IMR-90 (cell line): ENCODE data around the gene MPZL3. TPM values are rescaled to one million over a fixed set of nuclear protein-coding genes. Genes with fewer than 3 reads are reported as not detected.

Source experiments
- ATAC-seq: fragments of 200-7000 bp; cut with Tn5 transposase; 2 replicates; pipeline ENCODE4 v1.9.1; 2020; ENCODE audit warnings: low read depth, mild to moderate bottlenecking, moderate library complexity
- BruUV-seq: library from RNA; stranded (reverse); fragments of 400-500 nt; replicated peaks from 2 replicates; lab custom pipeline; 2021; lab: Mats Ljungman, UMichigan
- CTCF ChIA-PET: fragments of 300-600 bp; formaldehyde crosslinking; extraction: SDS; loops from one replicate; lab custom pipeline; 2021; ENCODE audit warnings: antibody characterized with exemption; lab: Yijun Ruan, JAX
- POLR2A ChIA-PET: fragments of 300-600 bp; sonication (Branson Sonifier 250); formaldehyde crosslinking; loops from one replicate; lab custom pipeline; 2022; ENCODE audit warnings: antibody characterized with exemption; ENCODE audit not compliant: unreplicated experiment; lab: Charles Lee
- DNase-seq: peaks from one replicate; pipeline ENCODE4 v3.0.0; 2013
- H2AFZ ChIP-seq: replicated peaks from 2 replicates; pipeline ENCODE3; 2013; ENCODE audit warnings: low read length, mild to moderate bottlenecking; ENCODE audit not compliant: poor library complexity
- H2AK5ac ChIP-seq: 2 replicates; pipeline ENCODE4 v1.6.1; 2013; ENCODE audit warnings: low read depth, low read length, inconsistent platforms
- H2AK9ac ChIP-seq: replicated peaks from 2 replicates; pipeline ENCODE3; 2013; ENCODE audit warnings: mild to moderate bottlenecking, low read depth, low read length, moderate library complexity; ENCODE audit not compliant: poor library complexity
- H2BK120ac ChIP-seq: 2 replicates; pipeline ENCODE4 v1.6.1; 2013; ENCODE audit warnings: low read depth, low read length, inconsistent platforms
- H2BK15ac ChIP-seq: 3 replicates; pipeline ENCODE4 v1.6.1; 2013; ENCODE audit warnings: low read depth, low read length, inconsistent platforms
- H2BK20ac ChIP-seq: 2 replicates; pipeline ENCODE4 v1.6.1; 2013; ENCODE audit warnings: low read depth, mild to moderate bottlenecking, inconsistent platforms, low read length, moderate library complexity
- H2BK5ac ChIP-seq: 2 replicates; pipeline ENCODE4 v1.6.1; 2013; ENCODE audit warnings: mild to moderate bottlenecking, low read depth, low read length, inconsistent platforms; ENCODE audit not compliant: poor library complexity, severe bottlenecking
- H3K14ac ChIP-seq: replicated peaks from 2 replicates; pipeline ENCODE4 v1.6.1; 2013; ENCODE audit warnings: low read depth, low read length, inconsistent platforms
- H3K18ac ChIP-seq: 2 replicates; pipeline ENCODE4 v1.6.1; 2013; ENCODE audit warnings: low read depth, low read length, control low read depth
- H3K23ac ChIP-seq: 2 replicates; pipeline ENCODE4 v1.6.1; 2013; ENCODE audit warnings: low read depth, low read length, inconsistent platforms
- H3K27ac ChIP-seq: 2 replicates; pipeline ENCODE4 v1.5.1; 2013; ENCODE audit warnings: mild to moderate bottlenecking, control low read depth, low read length; ENCODE audit not compliant: insufficient read depth
- H3K27me3 ChIP-seq: 2 replicates; pipeline ENCODE4 v1.6.1; 2013; ENCODE audit warnings: low read length; ENCODE audit not compliant: control insufficient read depth, insufficient read depth
- H3K36me3 ChIP-seq: 2 replicates; pipeline ENCODE4 v1.6.1; 2013; ENCODE audit warnings: low read length, mixed read lengths; ENCODE audit not compliant: control insufficient read depth, insufficient read depth
- H3K4ac ChIP-seq: 2 replicates; pipeline ENCODE4 v1.6.1; 2013; ENCODE audit warnings: low read depth, low read length, inconsistent platforms
- H3K4me1 ChIP-seq: 2 replicates; pipeline ENCODE4 v1.6.1; 2013; ENCODE audit warnings: low read length, mixed read lengths; ENCODE audit not compliant: control insufficient read depth, insufficient read depth
- H3K4me2 ChIP-seq: 2 replicates; pipeline ENCODE4 v1.6.1; 2013; ENCODE audit warnings: low read depth, mild to moderate bottlenecking, control low read depth, low read length, moderate library complexity
- H3K4me3 ChIP-seq: 2 replicates; pipeline ENCODE4 v1.5.1; 2013; ENCODE audit warnings: low read depth, mild to moderate bottlenecking, control low read depth, low read length, moderate library complexity; ENCODE audit not compliant: insufficient read depth
- H3K56ac ChIP-seq: 2 replicates; pipeline ENCODE4 v1.6.1; 2013; ENCODE audit warnings: low read length, inconsistent platforms; ENCODE audit not compliant: insufficient read depth; ENCODE audit errors: extremely low read depth
- H3K79me1 ChIP-seq, 2 experiments: 2 replicates each; pipeline ENCODE4 v1.6.1; 2013; ENCODE audit warnings: low read length in 2 of 2, inconsistent platforms in 1 of 2, low read depth in 1 of 2
- H3K9ac ChIP-seq: 2 replicates; pipeline ENCODE4 v1.6.1; 2013; ENCODE audit warnings: low read depth, low read length, control low read depth
- H3K9me1 ChIP-seq: 2 replicates; pipeline ENCODE4 v1.6.1; 2013; ENCODE audit warnings: low read length, inconsistent platforms; ENCODE audit not compliant: insufficient read depth
- H3K9me3 ChIP-seq: 2 replicates; pipeline ENCODE4 v1.6.1; 2013; ENCODE audit warnings: low read length; ENCODE audit not compliant: control insufficient read depth, insufficient read depth
- H4K20me1 ChIP-seq: 2 replicates; pipeline ENCODE4 v1.6.1; 2013; ENCODE audit warnings: low read length, inconsistent platforms; ENCODE audit not compliant: insufficient read depth
- H4K5ac ChIP-seq: 2 replicates; pipeline ENCODE4 v1.6.1; 2013; ENCODE audit warnings: mild to moderate bottlenecking, low read depth, low read length, control low read depth
- H4K8ac ChIP-seq, 2 experiments: 2 replicates each; pipeline ENCODE4 v1.6.1; 2013; ENCODE audit warnings: low read depth in 2 of 2, low read length in 2 of 2, control low read depth in 1 of 2, inconsistent platforms in 1 of 2
- H4K91ac ChIP-seq: 2 replicates; pipeline ENCODE4 v1.6.1; 2013; ENCODE audit warnings: low read depth, low read length, inconsistent platforms; ENCODE audit not compliant: insufficient read depth
- MAZ ChIP-seq: IDR thresholded peaks from 2 replicates; pipeline ENCODE4 v1.6.1; 2012; ENCODE audit warnings: low read depth, mild to moderate bottlenecking, low read length, improper control_type of control experiment, moderate library complexity, borderline replicate concordance
- MXI1 ChIP-seq: IDR thresholded peaks from 2 replicates; pipeline ENCODE4 v1.6.1; 2012; ENCODE audit warnings: low read depth, mild to moderate bottlenecking, low read length, moderate library complexity, borderline replicate concordance
- WGBS, 2 experiments: methylation state at CpG; one replicate each; pipeline versions ENCODE4 v1.1.5 to v1.1.7; 2013; ENCODE audit warnings: missing lambda C conversion rate in 2 of 2; ENCODE audit not compliant: insufficient read length in 1 of 2; ENCODE audit errors: extremely low coverage in 2 of 2; 5-methylcytosine and 5-hydroxymethylcytosine counted together
- dilution Hi-C: fragments of 300-500 bp; cut with HindIII; formaldehyde crosslinking; loops from one replicate; pipeline ENCODE4 v1.14.3; 2018; ENCODE audit warnings: low sequenced_read_pairs; ENCODE audit not compliant: unreplicated experiment
- in situ Hi-C: fragments of 300-500 bp; cut with MboI; formaldehyde crosslinking; loops from 3 replicates; pipeline ENCODE4 v1.14.3; 2019; ENCODE audit warnings: low sequenced_read_pairs, inconsistent platforms, mixed read lengths
- intact Hi-C: fragments of 100-400 bp; cut with micrococcal nuclease; formaldehyde crosslinking; loops from 2 replicates; pipeline ENCODE4 v1.10.0; 2022
- polyA plus RNA-seq, 3 experiments: library from polyadenylated mRNA; depleted of rRNA; stranded (reverse); fragments of >200 nt; gene quantifications; 2 replicates each; pipeline ENCODE4 v1.2.3, GENCODE V29; 2012; ENCODE audit warnings: low replicate concordance in 1 of 3
- total RNA-seq: library from RNA; depleted of rRNA; stranded (reverse); fragments of >200 nt; gene quantifications from 2 replicates; pipeline ENCODE4 v1.2.3, GENCODE V29; 2012
- TF ChIP-seq, protein P1 (sequence below): conservative IDR thresholded peaks from 2 replicates; pipeline ENCODE4 v1.5.1; 2012; ENCODE audit warnings: mild to moderate bottlenecking, low read depth, low read length, improper control_type of control experiment

MPZL3 gene
- total and polyA plus RNA-seq, 2 of the 4 experiments (the other 2 are of a cell fraction), result 0.15 to 0.36 TPM

DNA sequence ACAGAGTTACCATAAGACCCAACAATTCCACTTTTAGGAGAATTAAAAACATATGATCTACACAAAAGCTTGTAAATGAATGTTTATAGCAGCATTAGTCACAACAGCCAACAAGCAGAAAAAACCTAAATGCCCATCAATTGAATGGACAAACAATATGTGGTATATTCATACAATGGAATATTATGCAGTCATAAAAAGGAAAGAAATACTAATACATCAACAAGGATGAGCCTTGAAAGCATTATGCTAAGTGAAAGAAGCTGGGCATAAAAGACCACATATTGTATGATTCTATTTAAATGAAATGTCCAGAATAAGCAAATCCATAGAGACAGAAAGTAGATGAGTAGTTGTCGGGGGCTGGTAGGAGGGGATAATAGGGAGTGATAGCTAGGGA, 7.0 kb upstream of the MPZL3 start:
- no peaks in the 10 kb centered on the region for H3K79me1 ChIP-seq
- no peak overlapping the region for H2AK9ac ChIP-seq
- no peak overlapping the region for H3K14ac ChIP-seq
- ChIA-PET CTCF (no interaction called here), POLR2A (no interaction called here)
- no peak overlapping the region for H4K8ac ChIP-seq
- no peak overlapping the region for H2BK120ac ChIP-seq
- no peak overlapping the region for H2BK15ac ChIP-seq
- ATAC-seq, result no peak
- H3K27ac ChIP-seq, result no peak overlapping the region
- DNase-seq, result no peak
- no peaks in the 10 kb centered on the region for H3K36me3 ChIP-seq
- H3K23ac ChIP-seq, result no peak overlapping the region
- intact Hi-C loops (no loop called here), in situ Hi-C loops (no loop called here), dilution Hi-C loops (no loop called here)
- BruUV-seq, result no TSS peak
- no peak overlapping the region for H4K5ac ChIP-seq
- H3K4me3 ChIP-seq, result no peak overlapping the region
- H3K18ac ChIP-seq, result no peak overlapping the region
- H3K9ac ChIP-seq, result no peak overlapping the region
- H2AK5ac ChIP-seq, result no peak overlapping the region
- H4K91ac ChIP-seq, result no peak overlapping the region
- H2AFZ ChIP-seq, result no peak overlapping the region
- no peak overlapping the region for H3K56ac ChIP-seq
- H2BK20ac ChIP-seq, result no peak overlapping the region
- no peak overlapping the region for H3K4me2 ChIP-seq
- H3K9me1 ChIP-seq, result no peaks in the 10 kb centered on the region
- no CpG with 5 or more reads among the region's 1 CpG for WGBS, 2 experiments
- no peak overlapping the region for H3K4ac ChIP-seq
- H3K27me3 ChIP-seq, result peaks cover 15% of the 10 kb centered on the region
- no peaks in the 10 kb centered on the region for H3K9me3 ChIP-seq
- no peaks in the 10 kb centered on the region for H3K4me1 ChIP-seq
- H2BK5ac ChIP-seq, result no peak overlapping the region
- no peak for TF ChIP-seq MXI1
- TF ChIP-seq, protein P1, sequence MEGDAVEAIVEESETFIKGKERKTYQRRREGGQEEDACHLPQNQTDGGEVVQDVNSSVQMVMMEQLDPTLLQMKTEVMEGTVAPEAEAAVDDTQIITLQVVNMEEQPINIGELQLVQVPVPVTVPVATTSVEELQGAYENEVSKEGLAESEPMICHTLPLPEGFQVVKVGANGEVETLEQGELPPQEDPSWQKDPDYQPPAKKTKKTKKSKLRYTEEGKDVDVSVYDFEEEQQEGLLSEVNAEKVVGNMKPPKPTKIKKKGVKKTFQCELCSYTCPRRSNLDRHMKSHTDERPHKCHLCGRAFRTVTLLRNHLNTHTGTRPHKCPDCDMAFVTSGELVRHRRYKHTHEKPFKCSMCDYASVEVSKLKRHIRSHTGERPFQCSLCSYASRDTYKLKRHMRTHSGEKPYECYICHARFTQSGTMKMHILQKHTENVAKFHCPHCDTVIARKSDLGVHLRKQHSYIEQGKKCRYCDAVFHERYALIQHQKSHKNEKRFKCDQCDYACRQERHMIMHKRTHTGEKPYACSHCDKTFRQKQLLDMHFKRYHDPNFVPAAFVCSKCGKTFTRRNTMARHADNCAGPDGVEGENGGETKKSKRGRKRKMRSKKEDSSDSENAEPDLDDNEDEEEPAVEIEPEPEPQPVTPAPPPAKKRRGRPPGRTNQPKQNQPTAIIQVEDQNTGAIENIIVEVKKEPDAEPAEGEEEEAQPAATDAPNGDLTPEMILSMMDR, result no peak
- no peak for TF ChIP-seq MAZ
- H4K20me1 ChIP-seq, result no peaks in the 10 kb centered on the region
